HG02763 (cell line): ENCODE measurements around the gene GPR150.
A peak's percentile ranks its signal among the peaks of the same experiment; 100 is the strongest.
"Not testable (repeated sequence)": the region's sequence is repeated elsewhere in the genome, so short reads cannot be mapped to it uniquely, and the experiment has no call there.

Experiments used
- ATAC-seq: cut with Tn5 transposase; IDR thresholded peaks from one replicate; pipeline ENCODE4 v1.9.1; 2021; ENCODE audit warnings: mild to moderate bottlenecking, moderate library complexity; ENCODE audit not compliant: unreplicated experiment

GPR150 gene

DNA sequence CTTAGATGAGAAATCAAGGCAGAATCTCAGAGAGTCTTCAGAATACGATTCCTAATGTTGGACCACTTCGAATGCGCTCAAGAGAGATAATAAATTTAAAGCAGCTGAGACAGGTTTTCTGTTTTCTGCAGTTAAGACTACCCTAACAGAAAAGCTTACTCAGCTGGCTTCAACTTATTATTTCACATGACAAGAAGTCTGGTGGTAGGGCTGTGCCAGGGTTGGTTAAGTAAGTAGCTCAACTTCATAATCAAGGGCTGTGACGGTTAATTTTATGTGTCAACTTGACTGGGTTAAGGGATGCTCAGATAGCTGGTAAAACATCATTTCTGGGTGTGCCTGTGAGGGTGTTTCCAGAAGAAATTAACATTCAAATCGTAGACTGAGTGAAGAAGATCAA lies 3.8 kb downstream of the GPR150 start:
- no peak for ATAC-seq

DNA sequence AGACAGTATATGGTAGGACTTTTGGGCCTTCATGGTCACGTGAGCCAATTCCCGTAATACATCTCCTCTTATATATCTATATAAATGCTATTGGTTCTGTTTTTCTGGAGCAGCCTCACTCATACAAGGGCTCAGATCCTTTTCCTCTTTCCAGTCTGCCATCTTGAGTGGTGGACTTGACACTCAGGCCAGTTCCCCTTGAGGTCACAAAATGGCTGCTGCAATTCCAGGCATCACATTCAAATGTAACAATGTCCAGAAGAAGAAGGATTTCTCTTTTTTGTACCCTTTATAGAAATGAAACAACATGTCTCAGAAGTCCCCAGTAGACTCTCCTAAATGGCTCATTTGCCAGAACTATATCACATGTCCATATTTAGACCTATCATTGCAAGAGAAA lies 4.5 kb downstream of the GPR150 start:
- ATAC-seq, result no peak

DNA sequence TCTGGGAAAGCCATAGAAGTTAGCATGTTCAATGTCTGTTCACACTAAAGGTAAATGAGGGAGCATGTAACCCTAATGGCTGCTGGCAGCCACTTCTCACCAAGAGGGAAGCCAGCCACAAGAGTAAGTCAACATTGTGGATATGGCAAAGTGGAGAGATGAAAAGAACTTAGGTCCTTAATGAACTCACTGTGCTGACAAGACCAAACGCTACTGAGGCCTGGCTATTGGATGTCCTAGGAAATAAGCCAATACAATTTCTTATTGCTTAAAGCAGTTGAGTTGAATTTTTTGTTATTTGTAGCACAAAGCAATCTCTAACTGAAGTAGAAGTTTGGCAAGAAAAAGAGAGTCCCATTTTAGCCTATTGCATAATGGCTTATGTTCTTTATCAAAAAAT lies 6.8 kb downstream of the GPR150 start:
- no peak for ATAC-seq

DNA sequence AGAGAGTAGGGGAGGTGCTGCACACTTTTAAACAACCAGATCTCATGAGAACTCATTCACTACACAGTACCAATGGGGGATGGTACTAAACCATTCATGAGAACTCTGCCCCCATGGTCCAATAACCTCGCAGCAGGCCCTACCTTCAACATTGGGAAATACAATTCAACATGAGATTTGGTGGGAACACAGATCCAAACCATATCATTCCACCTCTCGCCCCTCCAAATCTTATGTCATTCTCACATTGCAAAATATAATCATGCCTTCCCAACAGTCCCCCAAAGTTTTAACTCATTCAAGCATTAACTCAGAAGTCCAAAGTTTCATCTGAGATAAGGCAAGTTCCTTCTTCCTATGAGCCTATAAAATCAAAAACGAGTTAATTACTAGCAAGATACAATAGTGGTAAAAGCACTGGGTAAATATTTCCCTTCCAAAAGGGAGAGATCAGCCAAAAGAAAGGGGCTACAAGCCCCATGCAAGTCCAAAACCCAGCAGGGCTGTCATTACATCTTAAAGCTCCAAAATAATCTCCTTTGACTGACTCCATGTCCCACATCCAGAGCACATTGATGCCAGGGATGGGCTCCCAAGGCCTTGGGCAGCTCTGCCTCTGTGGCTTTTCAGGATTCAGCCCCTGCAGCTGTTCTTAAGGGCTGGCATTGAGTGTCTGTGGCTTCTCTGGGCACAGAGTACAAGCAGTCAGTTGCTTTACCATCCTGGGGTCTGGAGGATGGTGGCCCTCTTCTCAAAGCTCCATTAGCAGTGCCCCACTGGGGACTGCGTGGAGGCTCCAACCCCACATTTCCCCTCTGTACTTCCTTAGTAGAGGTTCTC lies 8.3 kb downstream of the GPR150 start:
- ATAC-seq, result no peak

DNA sequence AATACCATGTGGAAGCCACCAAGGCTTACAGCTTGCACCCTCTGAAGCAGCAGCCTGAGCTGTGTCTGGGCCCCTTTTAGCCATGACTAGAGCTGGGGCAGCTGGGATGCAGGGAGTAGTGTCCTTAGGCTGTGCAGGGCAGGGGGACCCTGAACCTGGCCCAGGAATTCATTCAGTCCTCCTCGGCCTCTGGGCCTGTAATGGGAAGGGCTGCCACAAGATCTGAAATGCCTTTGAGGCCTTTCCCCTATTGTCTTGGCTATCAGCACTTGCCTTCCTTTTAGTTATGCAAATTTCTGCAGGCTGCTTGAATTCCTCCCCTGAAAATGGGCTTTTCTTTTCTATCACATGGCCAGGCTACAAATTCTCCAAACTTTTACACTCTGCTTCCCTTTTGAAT lies 9.0 kb downstream of the GPR150 start:
- no peak for ATAC-seq

DNA sequence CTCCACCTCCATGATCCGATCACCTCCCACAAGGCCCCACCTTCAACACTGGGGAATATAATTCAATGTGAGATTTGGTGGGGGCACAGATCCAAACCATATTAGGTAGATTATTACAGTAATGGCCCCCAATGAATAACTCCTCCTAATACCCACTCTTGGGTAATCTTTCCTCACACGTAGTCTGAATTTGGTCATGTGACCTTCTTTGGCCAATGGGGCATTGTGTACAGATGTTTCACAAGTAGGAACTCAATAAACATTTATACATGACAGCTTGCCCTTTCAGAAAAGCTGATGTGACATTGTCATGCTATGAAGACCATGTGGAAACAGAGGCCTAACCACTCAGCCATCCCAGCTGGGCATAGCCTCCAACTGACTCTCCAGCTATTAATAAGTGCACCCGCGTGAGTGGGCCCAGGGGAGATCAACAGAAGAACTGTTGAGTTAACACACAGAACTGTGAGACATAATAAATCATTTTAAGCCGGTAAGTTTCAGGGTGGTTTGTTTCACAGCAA lies 10.6 kb downstream of the GPR150 start:
- no peak for ATAC-seq

DNA sequence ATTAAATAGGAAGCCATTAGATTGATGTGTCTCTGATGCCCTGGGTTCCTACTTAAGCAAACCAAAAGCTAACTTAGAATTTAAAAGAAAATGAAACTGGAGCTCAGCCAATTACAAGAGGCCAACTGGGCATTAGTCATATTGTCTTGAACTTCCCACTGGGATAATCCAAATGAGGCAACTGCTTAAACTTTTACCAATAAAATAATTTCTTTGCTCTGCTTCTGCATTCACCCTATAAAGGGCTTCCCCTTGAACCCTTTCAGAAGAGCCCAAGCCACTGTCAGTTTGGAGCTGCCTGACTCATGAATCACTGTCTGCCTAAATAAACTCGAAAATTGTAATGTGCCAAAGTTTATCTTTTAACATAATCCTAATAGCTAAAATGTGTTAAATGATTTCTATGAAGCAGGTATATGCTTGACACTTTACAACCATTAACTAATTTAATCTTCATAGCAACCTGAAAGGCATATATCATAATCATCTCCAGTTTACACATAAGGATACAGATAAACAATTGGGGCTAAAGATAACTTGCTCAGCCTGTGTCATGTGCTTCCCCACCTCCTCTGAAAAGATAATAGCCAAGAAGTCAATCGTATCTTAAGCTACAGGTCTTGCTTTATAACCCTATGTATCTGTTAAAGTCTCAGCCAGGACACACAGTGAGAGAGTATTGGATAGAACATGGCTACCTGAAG lies 11.5 kb downstream of the GPR150 start:
- no peak for ATAC-seq

DNA sequence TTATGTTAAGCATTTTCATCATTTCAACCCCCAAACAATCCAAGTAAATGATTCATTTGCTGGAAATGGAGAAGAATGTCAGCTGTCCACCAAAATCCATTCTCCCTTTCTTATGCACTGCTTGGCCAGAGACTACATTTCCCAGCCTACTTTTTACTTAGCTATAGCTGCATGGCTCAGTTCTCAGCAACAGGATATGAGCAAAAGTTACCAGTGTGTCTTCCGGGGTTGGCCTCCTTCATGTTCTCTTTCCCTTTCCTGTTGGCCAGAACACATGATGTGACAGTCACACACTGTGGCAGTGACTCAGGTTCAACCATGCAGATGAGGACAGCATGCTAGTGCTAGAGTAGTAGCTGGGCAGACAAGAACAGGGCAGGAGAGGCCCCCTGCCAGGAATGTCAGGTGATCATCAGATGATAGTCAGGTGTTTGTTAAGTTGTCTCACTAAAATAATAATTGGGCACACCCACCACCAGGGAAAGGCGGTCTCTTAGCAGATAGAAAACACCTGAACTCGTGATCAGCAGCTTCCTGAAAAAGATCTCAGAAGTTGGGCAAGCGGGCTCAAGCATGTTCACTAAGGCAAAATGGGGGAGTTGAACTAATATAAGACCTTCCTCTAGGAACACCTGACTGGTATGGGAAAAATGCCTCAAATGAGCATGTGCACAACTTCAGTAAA lies 12.2 kb downstream of the GPR150 start:
- peak; percentile 78 for ATAC-seq

DNA sequence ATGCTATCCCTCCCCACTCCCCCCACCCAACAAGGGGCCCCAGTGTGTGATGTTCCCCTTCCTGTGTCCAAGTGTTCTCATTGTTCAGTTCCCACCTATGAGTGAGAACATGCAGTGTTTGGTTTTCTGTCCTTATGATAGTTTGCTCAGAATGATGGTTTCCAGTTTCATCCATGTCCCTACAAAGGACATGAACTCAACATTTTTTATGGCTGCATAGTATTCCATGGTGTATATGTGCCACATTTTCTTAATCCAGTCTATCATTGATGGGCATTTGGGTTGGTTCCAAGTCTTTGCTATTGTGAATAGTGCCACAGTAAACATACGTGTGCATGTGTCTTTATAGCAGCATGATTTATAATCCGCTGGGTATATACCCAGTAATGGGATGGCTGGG lies 13.1 kb downstream of the GPR150 start:
- ATAC-seq, result not testable (repeated sequence)

DNA sequence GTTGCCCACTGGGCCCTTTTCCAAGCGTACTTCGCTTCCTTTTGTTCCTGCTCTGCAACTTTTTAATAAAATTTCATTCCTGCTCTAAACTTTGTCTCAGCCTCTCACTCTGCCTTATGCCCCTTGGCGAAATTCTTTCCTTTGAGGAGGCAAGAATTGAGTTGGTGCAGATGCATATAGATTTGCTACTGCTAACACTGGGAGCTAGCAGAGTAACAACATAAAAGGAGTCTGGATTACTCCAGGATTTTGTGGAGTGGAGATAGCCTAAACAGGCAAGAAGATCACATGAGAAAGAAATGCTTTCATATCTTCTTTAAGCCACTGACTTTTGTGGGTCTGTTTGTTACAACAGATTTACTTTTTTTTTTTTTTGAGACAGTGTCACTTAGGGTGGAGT lies 13.8 kb downstream of the GPR150 start:
- ATAC-seq, result no peak

DNA sequence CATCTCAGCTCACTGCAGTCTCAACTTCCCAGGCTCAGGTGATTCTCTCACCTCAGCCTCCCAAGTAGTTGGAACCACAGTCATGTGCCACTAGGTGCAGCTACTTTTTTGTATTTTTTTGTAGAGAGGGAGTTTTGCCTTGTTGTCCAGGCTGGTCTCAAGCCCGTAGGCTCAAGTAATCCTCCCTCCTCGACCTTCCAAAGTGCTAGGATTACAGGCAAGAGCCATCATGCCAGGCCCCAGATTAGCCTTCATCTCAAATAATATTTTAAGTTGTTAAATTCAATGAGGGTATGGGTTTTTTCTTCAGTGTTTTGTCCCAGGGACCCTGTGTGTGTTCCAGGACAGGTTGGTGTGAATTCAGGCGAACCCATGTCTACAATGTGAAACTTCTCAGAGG lies 14.2 kb downstream of the GPR150 start:
- no peak for ATAC-seq

DNA sequence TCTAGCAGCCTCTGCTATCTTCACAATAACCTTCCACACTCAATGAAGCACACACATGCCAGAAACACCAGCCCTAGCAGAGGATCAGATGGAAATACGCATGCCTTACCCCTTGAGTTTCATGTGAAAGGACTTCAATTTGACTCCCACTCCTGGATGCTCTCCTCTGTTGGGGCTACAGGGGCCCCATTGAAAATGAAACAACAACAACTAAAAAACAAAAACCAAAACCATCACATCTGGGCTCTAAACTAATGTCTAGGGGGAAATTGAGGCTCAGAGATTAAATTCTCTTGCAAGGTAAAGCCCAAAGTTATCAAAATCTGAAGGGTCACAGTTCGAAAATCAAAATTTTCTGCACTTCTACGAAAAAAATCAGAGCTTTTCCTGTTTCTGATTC lies 18.7 kb downstream of the GPR150 start:
- ATAC-seq, result no peak

DNA sequence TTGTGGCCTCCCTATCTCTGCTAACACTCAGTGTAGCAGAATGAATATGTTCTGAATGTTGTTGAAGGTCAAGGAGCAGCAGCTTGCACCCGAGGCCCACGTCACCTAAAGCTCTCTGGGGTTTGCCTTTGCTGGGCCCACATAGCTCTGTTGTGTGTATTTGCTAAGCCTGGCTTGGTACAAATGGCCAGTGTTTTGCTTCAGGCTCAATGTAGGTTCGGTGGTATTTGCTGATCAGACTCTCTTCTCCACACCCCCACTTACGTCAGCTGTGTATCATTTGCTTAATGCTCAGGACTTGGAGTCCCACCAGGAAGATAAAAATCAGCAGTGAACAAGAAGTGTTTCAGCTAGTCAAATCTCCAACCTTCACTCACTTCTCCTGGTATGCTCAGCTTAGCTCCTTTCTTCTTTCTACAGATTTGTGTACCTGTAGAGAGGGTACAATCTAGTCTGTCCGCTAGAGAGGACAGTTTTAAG lies 21.9 kb downstream of the GPR150 start:
- no peak for ATAC-seq

DNA sequence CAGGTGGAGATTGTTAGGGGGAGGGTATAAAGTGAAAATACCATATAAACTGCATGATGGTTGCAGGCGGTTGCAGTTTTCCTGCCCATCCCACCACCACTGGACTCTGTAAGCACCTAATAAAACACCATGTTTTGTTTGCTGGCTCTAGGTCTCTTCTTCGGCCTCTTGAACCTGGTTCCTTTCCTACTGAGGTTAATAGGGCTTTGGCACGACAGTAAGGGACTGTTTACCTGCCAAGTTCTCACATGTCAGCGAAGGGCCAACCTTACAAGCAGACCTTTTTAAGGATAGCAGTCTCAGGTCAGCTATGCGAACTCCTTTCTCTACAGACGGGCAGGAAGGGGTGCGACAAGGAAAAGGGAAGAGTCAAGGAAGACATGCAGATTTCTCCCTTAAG lies 23.3 kb downstream of the GPR150 start:
- ATAC-seq, result no peak

DNA sequence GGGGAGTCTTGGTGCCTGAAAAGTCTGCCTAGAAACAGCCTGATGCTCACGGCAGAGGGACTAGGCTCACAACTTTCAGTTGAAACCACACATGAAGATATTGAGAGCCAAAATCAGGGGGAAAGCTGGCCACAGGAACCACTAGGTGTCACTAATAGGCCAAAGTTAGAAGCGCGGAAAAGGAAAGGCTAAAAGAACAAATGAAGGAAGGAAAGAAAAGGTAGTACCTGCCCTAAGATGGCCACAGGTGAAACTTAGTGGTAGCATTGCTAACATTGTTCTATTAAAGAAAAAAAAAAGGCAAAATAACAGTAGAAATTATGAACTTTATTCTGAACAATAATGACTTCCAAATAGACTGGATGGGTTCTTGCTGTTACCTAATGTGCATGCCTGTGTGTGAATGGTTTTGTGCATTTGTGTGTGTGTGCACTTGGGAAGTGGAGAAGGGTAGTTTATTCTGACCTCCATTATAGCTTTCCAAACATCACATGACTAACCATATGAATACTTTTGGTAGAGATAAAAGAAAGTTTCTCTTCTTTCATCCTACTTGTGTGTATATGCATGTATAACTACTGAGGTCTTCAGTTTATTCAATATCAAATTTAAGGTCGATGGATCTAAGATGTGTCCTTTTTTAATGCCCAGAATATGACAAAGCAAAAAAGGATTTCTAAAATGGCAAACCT lies 24.6 kb downstream of the GPR150 start:
- ATAC-seq, result peak; percentile 32

DNA sequence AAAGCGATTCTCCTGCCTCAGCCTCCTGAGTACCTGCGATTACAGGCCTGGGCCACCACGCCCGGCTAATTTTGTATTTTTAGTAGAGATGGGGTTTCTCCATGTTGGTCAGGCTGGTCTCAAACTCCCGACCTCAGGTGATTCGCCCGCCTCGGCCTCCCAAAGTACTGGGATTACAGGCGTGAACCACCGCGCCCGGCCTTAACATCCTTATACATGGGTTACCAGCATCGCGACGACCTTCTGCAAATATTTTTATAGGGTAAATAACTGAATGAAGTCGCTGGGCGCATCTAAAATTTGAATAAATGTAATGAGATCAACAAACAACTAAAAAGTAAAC lies 26.3 kb downstream of the GPR150 start:
- not testable (repeated sequence) for ATAC-seq

DNA sequence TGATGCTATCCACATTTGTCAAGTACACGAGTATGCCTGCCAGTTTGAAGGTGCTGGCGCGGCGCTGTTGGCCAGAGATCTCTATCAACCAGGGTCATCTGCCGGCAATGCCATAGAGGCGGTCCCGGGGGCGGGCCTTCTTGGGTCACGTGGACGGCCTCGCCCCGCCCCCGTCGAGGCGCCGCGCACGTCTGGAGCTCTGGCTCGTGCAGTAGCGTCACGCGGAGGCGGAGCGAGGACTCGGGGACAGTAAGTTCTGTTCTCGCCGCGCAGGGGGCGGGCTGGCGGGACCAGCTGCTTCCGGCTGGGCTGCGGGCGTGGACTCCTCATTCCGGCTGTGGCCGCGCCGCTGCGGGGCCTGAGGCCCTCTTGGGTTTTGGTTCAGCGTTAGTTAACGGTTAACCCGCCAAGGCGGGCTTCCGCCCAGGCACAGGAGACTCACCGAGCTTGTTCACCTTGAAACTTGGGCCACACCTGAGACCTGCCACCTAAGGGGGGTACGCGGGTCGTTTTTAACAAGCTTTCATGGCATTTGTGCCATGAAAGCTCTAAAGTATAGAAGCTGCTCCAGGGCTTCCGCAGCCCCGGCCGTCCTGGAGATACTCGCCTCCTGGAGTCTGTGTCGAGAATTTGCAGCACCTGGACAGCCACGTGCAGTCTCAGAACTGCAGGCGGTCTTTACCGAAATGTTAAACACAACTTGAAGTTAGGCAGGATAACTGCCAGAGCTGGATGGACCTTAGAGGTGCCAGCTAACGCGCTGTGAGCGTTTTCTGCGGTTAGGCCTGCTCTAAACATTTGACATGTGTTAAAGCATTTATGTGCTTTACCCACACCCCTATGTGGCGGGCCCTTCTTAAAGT lies 26.9 kb downstream of the GPR150 start, which contains the start of gene RFESD:
Gene RFESD, plus strand, starts transcription at position 209 of the 863 bp plus-strand sequence. CDS start 5,495 bp downstream, outside the sequence.
- peak; percentile 97 for ATAC-seq

DNA sequence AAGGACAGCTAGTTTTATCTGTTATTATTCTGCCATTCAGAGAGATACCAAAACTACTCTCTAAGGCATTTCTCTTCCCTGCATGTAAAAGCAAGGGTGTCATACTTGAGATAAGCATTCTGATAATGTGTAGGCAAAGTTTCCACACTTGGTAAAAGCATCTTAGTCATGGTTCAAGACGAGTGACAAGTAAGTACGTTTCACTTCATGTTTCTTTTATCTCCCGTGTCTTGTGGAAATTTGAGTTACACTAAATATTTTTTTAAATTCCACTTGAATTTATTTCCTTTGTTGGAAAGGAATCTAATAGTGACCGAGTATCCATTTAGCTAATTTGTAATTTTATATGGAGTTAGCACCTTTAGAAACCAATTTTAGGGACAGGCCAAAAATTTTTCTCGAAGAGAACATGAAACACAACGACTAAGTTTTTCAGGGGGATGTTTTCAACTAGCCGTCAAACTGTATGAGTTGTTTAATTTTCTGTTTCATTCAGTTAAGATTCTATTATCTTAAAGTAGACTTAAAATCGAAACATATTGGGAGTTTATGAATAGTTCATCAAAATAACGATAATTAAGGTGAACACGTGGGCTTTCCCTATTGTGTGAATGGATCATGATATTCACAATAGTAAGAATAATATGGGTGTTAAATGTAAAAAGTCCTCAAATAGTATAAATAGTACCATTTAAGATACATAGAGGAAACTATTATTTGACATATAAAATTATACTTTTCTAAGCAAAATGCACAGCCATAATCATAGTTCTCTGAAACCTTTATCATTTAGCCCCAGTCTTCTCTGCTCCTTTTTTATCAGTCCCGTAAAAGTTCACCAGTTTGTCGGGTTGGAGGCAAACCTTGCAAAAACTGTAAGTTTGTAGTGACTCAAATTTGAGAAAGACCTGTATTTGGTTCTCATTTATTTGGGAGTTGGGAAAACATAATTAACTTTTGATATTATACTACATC lies 28.3 kb downstream of the GPR150 start:
- no peak for ATAC-seq

DNA sequence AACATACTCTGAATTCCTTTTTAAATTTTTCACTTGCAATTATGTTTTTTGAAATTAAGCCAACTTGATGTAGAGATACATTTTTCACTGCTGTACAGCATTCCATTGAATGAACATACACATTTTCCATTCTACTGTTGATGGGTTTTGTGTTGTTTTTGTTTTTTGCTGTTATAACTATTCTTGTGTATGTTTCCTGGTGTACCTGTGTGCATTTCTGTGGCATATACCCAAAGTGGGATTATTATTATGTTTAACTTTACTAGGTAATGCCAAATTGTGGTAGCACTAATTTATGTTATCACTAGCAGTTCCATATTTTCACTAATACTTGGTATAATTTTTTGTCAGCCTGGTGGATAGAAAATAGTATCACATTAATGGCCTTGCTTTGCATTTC lies 29.4 kb downstream of the GPR150 start:
- no peak for ATAC-seq
